BE2C (cell line): Measurements from ENCODE around the gene ZNF480.

Experiments
- DNase-seq: peaks from one replicate; pipeline ENCODE4 v3.0.0-alpha.2; 2020
- H3K27me3 ChIP-seq: fragments of 250-450 bp; sonication (Bioruptor Pico); 2 replicates; pipeline ENCODE4 v1.5.1; 2020; ENCODE audit warnings: mild to moderate bottlenecking
- H3K36me3 ChIP-seq: fragments of 250-450 bp; sonication (Bioruptor Pico); 2 replicates; pipeline ENCODE4 v1.5.1; 2020; ENCODE audit warnings: mild to moderate bottlenecking
- H3K4me1 ChIP-seq: fragments of 250-450 bp; sonication (Bioruptor Pico); 2 replicates; pipeline ENCODE4 v1.5.1; 2020
- H3K4me3 ChIP-seq: 2 replicates; pipeline ENCODE4 v1.5.1; 2011; ENCODE audit warnings: low read depth, low read length
- H3K9me3 ChIP-seq: fragments of 250-450 bp; sonication (Bioruptor Pico); 2 replicates; pipeline ENCODE4 v1.5.1; 2020
- TF ChIP-seq, protein P1 (sequence below): IDR thresholded peaks from 2 replicates; pipeline ENCODE4 v1.5.1; 2012; ENCODE audit warnings: mild to moderate bottlenecking, low read depth, low read length

The ZNF480 gene

DNA sequence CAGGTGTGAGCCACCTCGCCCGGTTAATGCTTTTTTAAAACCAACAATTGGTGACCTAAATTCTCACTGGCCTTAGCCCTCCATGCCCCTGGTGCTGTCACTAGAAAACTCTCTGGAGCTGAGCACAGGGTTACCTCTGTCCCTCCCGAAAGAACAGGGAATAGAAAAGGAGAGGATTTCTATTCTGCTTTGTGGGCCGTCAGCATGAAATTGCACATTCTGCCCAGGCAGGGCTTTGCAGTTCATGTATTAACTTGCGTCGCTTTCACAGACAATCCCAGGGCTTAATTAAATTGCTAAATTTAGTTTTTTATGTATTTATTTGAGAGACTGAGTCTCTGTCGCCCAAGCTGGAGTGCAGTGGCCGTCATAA, 583 bp upstream of the ZNF480 start:
- Histone ChIP-seq H3K4me3 (peak overlapping the region; percentile 67), H3K9me3 (no peaks in the 10 kb centered on the region), H3K36me3 (peaks cover 21% of the 10 kb centered on the region), H3K27me3 (no peaks in the 10 kb centered on the region), H3K4me1 (no peaks in the 10 kb centered on the region)
- no peak for DNase-seq
- TF ChIP-seq, protein P1, sequence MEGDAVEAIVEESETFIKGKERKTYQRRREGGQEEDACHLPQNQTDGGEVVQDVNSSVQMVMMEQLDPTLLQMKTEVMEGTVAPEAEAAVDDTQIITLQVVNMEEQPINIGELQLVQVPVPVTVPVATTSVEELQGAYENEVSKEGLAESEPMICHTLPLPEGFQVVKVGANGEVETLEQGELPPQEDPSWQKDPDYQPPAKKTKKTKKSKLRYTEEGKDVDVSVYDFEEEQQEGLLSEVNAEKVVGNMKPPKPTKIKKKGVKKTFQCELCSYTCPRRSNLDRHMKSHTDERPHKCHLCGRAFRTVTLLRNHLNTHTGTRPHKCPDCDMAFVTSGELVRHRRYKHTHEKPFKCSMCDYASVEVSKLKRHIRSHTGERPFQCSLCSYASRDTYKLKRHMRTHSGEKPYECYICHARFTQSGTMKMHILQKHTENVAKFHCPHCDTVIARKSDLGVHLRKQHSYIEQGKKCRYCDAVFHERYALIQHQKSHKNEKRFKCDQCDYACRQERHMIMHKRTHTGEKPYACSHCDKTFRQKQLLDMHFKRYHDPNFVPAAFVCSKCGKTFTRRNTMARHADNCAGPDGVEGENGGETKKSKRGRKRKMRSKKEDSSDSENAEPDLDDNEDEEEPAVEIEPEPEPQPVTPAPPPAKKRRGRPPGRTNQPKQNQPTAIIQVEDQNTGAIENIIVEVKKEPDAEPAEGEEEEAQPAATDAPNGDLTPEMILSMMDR, result no peak

DNA sequence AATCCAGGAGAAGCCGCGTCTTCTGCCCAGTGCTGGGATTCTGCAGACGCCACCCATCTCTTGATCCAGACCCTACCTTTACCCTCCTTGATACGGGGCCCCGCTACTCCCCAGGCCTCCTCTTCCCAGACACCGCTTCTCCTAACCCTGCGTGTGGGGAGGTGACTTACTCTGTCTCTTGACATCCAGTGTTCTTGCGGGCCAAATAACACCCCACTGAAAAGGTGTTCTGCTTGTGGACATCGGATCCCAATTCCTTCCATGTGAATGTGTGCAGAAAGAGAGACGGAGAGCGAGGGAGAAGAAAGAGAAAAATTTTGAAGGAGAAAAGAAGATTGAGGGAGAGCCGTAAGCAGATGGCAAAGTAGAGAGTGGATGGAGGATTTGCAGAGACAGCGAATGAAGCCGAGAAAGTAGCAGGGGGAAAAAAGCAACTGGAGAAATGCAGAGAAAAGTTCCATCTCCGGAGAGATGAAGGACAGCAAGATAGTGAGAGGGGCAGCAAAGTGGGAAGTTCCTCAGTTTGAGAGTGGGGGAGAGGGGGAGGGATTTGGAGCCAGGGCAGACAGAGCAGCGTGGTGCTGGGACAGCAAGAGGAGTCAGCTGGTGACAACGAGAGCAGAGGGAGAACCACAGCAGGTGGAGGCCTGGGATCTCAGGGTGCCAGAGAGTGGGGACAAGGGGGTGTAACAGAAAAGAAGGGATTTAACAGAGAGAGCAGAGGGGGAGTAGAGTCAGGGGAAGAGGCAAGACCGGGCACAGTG, 814 bp downstream of the ZNF480 start:
- H3K9me3 ChIP-seq, result no peaks in the 10 kb centered on the region
- TF ChIP-seq, protein P1, result no peak
- H3K27me3 ChIP-seq, result no peaks in the 10 kb centered on the region
- no peaks in the 10 kb centered on the region for H3K4me1 ChIP-seq
- peak overlapping the region; percentile 98 for H3K4me3 ChIP-seq
- DNase-seq, result no peak
- peaks cover 20% of the 10 kb centered on the region for H3K36me3 ChIP-seq

DNA sequence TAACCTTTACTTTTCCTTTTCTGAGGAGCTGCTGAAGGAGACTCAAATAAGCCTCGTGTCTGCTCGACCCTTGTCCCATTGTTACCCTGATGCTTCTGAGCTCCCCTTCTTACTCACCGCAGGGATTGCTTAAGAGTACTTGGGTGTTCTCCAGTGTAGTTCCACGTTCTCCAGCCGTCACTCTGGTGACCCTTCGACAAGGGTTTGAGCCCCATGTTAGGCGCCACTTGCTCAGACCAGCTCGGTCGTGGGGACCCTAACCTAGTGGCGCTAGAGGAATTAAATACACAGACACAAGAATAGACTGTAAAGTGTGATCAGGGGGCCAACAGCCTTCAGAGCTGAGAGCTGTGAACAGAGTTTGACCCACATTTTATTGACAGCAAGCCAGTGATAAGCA, 10.3 kb downstream of the ZNF480 start:
- Histone ChIP-seq H3K4me1 (no peaks in the 10 kb centered on the region), H3K9me3 (peaks cover 6% of the 10 kb centered on the region), H3K36me3 (peaks cover 10% of the 10 kb centered on the region), H3K27me3 (no peaks in the 10 kb centered on the region), H3K4me3 (no peak overlapping the region)
- TF ChIP-seq, protein P1, result no peak
- no peak for DNase-seq

DNA sequence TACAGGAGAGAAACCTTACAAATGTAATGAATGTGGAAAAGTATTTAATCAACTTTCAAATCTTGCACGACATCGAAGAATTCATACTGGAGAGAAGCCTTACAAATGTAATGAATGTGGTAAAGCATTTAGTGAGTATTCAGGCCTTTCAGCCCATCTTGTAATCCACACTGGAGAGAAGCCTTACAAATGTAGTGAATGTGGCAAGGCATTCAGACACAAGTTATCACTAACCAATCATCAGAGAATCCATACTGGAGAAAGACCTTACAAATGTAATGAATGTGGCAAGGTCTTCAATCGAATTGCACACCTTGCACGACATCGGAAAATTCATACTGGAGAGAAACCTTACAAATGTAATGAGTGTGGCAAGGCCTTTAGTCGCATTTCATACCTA, 25.5 kb downstream of the ZNF480 start:
- peaks cover 36% of the 10 kb centered on the region for H3K36me3 ChIP-seq
- H3K4me3 ChIP-seq, result no peak overlapping the region
- H3K27me3 ChIP-seq, result no peaks in the 10 kb centered on the region
- no peak for DNase-seq
- TF ChIP-seq, protein P1, result no peak
- H3K9me3 ChIP-seq, result peaks cover 3% of the 10 kb centered on the region
- no peaks in the 10 kb centered on the region for H3K4me1 ChIP-seq

DNA sequence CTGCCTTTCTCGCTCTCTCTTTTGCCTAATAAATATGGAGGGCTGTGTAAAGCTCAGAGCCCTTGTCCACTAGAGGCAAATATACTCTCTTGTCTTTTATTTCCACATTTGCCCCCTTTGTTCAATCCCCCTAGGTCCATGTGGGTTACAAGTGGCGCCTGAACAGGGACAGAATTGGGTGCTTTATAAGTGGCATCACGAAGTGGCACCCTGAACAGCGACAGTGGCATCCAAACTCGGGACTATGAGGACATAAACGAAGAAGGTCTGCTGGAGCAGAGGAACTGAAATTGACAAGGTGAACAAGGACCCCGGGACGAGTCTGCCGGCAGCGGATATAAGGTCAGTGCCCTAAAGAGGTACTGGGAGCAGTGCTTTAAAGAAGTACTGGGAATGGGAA, 34.8 kb downstream of the ZNF480 start:
- Histone ChIP-seq H3K36me3 (no peaks in the 10 kb centered on the region), H3K27me3 (no peaks in the 10 kb centered on the region), H3K4me1 (no peaks in the 10 kb centered on the region), H3K4me3 (no peak overlapping the region), H3K9me3 (no peaks in the 10 kb centered on the region; the same call in 1 of the 2 replicates)
- DNase-seq, result no peak
- TF ChIP-seq, protein P1, result no peak

DNA sequence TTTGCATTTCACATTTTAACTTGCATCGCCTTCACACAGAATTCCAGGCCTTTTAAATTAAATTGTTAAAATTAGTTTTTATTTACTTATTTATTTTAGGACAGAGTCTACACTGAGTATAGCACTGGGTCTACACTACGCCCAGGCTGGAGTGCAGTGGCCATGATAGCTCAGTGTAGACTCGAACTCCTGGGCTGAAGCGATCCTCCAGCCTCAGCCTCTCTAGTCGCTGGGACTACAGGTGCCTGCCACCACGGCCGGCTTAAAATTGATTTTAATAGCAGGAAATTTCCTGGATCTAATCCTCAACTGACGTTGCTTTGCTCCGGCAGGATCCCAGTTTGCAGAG, 38.8 kb downstream of the ZNF480 start:
- Histone ChIP-seq H3K9me3 (no peaks in the 10 kb centered on the region; the same call in 1 of the 2 replicates), H3K4me1 (no peaks in the 10 kb centered on the region), H3K27me3 (no peaks in the 10 kb centered on the region), H3K4me3 (peak overlapping the region; percentile 93), H3K36me3 (no peaks in the 10 kb centered on the region)
- DNase-seq, result no peak
- TF ChIP-seq, protein P1, result no peak
